GM18861 (cell line): ENCODE measurements around the gene WDR83.
"Not testable (repeated sequence)": the region's sequence is repeated elsewhere in the genome, so short reads cannot be mapped to it uniquely, and the experiment has no call there.

ENCODE experiments used
- ATAC-seq: cut with Tn5 transposase; IDR thresholded peaks from one replicate; pipeline ENCODE4 v1.9.1; 2021; ENCODE audit not compliant: unreplicated experiment

WDR83 gene

DNA sequence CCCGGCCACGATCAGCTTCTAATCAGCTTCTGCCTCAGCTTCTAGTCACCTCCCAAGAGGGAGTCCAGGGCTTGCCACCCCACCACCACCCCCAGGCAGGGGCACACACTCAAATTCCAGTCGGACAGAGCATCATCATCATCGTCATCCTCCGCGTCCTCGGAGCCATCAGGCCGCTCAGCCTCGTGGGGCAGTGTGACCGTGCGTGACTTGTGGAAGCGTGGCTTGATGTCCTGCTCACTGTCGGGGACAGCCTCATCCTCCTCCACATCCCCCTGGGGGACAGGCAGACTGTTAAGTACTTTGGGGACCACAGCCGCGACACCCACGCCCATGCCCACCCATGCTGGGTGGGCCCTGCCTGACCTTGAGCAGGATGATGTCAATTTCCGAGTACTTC lies 44.6 kb downstream of the WDR83 start:
- ATAC-seq: no peak

DNA sequence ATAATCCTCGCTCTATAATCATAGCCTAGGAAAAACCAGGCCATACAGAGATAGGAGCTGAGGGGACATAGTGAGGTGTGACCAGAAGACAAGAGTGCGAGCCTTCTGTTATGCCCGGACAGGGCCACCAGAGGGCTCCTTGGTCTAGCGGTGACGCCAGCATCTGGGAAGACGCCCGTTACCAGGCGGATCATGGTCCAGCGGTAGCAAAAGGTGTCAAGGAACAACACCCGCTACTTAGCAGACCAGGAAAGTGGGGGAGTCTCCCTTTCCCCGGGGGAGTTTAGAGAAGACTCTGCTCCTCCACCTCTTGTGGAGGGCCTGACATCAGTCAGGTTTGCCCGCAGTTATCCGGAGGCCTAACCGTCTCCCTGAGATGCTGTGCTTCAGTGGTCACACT lies 45.5 kb downstream of the WDR83 start:
- not testable (repeated sequence) for ATAC-seq

DNA sequence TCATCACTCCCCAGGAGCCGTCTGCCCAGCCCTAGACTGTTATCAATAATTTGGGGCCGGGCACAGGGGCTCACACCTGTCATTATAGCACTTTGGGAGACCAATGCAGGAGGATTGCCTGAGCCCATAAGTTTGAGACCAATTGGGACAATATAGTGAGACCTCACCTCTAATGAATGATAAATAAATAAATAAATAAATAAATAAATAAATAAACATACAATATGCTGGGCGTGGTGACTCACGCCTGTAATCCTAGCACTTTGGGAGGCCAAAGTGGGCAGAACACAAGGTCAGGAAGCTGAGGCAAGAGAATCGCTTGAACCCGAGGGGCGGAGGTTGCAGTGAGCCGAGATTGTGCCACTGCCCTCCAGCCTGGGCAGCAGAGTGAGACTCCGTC lies 46.7 kb downstream of the WDR83 start:
- ATAC-seq: not testable (repeated sequence)

- ATAC-seq: no peak
Observed at GRCh38 chr19:12715102-12715501, 48.5 kb downstream of the WDR83 start.

GRCh38 chr19:12715929-12716328 lies 49.3 kb downstream of the WDR83 start:
- ATAC-seq: no peak

DNA sequence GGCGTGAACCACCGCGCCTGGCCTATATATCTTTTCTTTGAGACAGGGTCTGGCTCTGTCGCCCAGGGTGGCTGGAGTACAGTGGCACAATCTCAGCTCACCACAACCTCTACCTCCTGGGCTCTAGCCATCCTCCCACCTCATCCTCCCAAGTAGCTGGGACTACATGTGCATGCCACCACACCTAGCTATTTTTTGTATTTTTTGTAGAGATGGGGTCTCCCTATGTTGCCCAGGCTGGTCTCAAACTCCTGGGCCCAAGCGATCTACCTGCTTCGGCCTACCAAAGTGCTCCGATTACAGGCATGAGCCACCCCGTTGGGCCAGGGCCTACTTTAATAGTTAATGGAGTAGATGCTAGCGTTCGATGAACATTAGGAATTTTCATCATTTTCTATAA lies 53.7 kb downstream of the WDR83 start:
- ATAC-seq: no peak

DNA sequence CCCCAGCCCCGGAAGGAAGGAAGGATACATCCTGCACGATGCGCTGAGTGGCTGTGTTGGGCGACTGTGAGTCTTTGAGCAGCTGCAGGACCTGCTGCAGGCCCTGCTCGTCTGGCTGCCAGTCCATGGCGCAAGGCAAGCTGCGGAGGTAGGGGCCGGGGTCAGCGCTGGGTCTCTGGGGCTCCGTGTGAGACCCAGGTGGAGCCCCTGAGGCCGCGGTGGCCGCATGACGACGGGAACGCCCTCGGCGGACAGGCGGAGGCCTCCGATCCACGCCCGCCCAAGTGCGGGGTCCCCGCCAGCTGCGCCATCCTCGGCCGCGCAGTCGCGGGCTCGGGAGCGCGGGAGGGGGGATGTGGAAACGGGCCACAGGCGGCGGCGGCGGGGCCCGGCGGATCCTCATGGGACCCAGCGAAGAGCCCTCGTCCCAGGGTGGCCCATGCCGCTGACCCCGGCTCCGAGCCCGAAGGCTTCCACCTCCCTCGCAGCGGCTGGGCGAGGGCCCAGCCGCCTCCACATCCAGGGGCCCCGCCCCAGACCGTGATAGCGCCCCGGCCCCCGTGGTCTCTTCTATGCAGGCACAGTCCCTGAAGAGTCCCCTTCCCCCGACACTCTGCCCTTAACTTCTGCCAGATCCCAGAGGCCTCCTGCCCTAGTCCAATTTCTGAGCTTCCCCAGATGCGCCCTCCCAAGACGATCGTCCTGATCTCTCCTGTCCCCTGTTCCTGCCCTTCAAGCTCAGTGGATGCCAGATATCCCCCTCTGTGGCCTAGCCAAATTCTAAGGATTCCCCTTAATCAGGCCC lies 54.4 kb downstream of the WDR83 start:
- ATAC-seq: no peak

DNA sequence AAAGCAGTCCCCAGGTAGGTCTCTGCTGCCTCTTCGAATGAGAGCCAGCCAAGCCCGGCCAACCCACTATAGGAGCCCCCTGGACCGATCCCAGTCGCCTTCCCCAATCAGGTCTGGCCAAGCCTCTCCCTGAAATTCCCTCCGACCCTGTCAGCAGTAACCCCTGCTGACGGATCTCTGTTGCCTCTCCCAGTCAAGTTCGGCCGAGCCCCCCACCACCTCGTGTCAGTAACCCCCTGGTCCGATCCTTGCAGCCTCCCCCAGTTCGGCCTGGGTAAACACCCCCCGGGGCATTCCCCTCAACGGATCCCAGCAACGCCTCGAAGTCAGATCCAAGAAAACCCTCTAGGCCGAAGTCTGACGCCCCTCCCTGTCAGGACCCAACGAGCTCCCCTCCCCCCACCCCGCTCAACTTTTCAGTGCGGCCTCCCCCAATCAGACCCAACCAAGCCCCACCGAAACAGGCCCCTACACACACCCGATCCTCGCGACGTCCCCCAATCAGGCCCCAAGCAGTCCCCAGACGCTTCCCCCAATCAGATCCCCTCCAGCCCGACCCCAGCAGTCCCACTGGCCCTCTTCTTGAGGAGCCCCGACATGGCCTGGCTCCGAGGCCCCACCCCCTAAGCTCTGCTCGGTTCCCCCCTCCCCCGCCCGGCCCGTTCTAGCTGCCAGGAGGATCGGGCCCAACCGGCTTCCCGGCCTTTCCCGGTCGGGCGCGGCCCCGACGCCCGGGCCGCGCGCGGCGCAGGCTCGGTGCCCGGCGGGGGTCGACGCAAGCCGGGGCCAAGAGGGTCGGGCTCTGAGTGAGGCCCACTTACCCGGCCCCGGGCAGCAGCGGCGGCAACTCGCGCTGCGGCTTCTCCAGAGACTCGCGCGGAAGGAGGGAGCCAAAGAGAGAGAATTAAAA lies 55.3 kb downstream of the WDR83 start:
- ATAC-seq: peak; percentile 3

DNA sequence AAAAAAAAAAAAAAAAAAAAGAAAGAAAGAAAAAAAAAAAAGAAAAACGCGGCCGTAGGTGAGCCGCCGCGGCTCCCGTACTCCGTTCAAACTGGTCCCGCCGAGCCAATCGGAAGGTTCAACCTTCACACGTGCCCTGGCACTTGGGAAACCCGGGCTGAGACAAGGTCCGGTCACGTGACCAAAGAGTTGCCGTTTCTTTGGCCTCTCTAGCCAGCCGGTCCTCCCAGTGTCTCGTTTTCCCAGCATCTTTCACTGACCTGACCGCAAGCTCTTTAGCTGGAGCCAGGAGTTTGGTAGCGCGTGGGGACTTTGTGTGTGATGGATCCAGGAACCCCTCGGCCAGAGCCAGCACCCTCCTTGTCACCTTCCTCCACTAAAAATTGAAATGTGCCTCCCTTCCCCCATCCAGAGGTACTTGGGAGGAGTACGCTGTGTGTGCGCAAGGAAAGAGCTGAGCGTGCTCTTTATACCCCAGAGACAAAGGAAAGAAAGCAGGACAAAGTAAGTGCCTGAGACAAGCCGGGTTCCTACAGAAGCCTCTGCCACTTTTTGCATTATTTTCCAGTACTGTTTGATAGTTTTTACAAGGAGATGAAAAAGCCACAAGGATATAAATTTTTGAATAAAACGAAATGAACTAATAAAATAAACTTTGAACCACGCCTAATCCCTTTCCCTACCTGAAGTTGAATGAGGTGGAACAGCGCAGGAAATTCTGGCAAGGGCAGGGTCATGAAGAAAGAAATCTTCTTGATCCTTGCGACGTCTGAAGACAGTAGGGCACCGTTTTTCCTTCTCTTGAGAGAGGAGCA lies 56.2 kb downstream of the WDR83 start:
- peak; percentile 77 for ATAC-seq

DNA sequence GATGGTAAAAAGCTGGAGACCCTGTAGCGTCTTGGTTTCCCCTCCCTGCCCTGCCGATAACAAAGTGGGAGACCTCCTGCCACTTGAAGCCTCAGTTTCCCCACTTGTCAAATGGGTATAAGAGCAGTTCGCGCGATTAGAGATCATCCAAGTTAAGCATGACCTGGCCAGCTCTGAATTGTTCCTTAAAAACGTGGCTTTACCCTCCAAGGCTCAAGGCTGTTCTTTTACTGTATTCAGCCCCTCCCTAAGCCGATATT lies 56.7 kb downstream of the WDR83 start:
- peak; percentile 10 for ATAC-seq

DNA sequence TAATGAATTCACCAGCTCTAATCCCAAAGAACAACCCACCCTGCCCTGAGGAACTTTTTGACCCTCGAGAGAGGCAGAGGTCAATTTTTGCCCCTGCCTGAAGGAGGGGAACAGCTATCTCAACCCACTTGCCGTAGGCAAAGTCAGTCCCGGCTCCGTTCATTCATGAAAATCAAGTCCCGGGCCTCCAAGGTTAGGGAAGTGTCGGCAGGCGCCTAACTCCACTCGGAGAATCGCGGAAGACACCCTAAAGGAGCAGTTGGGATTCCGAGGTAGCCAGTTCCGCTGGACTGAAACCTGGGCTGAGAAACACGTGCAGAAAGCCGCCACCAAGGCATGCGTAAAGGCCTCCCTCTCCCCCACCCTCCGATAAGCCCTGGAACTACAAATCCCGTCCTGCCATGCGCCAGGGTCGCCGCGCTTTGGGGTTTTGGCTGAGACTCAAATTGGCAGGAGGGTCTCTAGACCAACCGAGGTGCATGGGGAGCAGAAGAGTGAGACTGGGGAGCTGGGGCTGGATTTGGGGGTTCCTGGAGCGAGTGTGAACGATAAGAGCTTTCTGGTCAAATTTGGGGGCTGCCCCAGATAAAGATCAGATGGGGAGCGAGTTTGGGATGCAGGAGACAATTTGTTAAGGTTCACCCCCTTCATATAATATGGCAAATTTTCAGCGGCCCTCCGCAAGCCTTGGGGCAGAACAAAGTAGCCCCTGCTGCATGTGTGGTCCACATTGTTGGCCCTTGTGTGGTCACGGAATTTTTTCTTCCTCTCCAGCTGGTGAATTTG lies 57.2 kb downstream of the WDR83 start, which contains the start of gene TNPO2:
TNPO2 (minus strand) TSS at position 292 of the 786 bp plus-strand sequence. CDS start 2,955 bp downstream, outside the sequence.
- ATAC-seq: peak; percentile 31
